ENCODE measurements around the gene SGTA.

The SGTA gene

GRCh38 chr19:2771786-2772674, 11.0 kb downstream of the SGTA start:
- in situ Hi-C loops (cut with HindIII; ENCODE audit: low pct_ligation_motif_present, low sequenced_read_pairs): no loop called here
- no peak for DNase-seq
- H3K4me3 ChIP-seq (ENCODE audit: low read depth, low read length): no peak overlapping the region
- peaks cover 4% of the 10 kb centered on the region for H3K36me3 ChIP-seq (replicated peaks)
- TF ChIP-seq CTCF (IDR thresholded peaks at IDR 0.05; ENCODE audit: low read depth, low read length, missing control alignments): no peak
- H3K27ac ChIP-seq: no peak overlapping the region
- no peaks in the 10 kb centered on the region for H3K27me3 ChIP-seq (replicated peaks)

DNA sequence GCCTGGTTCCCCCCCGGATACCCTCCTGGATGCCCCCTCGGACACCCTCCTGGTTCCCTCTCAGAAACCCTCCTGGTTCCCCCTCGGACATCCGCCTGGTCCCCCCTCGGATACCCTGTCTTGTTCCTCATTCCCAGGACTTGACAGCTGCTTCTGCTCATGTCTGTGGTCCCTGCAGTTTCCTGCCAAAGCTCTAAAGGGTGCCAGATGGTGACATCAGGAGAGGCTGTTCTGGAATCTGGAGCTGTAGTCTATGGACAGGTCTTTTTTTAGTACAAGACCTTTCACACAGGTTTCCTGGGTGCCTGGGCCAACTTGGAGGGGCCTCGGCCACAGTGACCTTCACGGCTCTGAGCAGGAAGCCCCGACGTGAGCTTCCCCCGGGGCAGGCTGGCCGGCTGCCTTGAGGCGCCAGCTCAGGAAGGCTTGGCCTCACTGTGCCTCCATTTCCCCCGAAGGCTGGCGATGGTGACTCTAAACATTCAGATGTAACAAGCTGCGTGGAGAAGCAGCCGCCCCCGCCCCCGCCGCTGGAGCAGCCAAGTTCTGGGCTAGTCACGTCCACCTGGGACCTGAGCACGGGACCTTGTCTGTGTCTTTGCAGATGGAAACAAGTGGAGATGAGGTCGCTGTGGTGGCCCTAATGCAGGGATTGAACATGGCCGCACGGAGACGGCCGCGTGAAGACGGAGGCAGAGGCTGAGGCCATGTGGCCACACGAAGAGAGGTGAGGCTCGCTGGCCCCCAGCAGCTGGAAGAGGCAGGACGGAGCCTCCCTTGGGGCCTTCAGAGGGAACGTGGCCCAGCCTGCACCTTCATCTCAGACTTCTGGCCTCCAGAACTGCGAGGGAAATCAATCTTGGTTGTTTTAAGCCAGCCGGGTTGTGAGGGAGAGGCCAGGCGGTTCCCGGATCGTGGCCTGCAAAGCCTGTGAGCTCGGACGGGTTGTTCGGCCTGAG, 12.7 kb downstream of the SGTA start:
- H3K27ac ChIP-seq: no peak overlapping the region
- H3K36me3 ChIP-seq (replicated peaks): peaks cover 16% of the 10 kb centered on the region
- DNase-seq: no peak
- no peak for TF ChIP-seq CTCF (IDR thresholded peaks at IDR 0.05; ENCODE audit: low read depth, low read length, missing control alignments)
- in situ Hi-C loops (cut with HindIII; ENCODE audit: low pct_ligation_motif_present, low sequenced_read_pairs): no loop called here
- no peaks in the 10 kb centered on the region for H3K27me3 ChIP-seq (replicated peaks)
- no peak overlapping the region for H3K4me3 ChIP-seq (ENCODE audit: low read depth, low read length)

GRCh38 chr19:2769218-2769617, 13.9 kb downstream of the SGTA start:
- no peak overlapping the region for H3K27ac ChIP-seq
- H3K4me3 ChIP-seq (ENCODE audit: low read depth, low read length): no peak overlapping the region
- TF ChIP-seq CTCF (IDR thresholded peaks at IDR 0.05; ENCODE audit: low read depth, low read length, missing control alignments): no peak
- in situ Hi-C loops (cut with HindIII; ENCODE audit: low pct_ligation_motif_present, low sequenced_read_pairs): no loop called here
- peaks cover 25% of the 10 kb centered on the region for H3K36me3 ChIP-seq (replicated peaks)
- DNase-seq: no peak
- no peaks in the 10 kb centered on the region for H3K27me3 ChIP-seq (replicated peaks)

DNA sequence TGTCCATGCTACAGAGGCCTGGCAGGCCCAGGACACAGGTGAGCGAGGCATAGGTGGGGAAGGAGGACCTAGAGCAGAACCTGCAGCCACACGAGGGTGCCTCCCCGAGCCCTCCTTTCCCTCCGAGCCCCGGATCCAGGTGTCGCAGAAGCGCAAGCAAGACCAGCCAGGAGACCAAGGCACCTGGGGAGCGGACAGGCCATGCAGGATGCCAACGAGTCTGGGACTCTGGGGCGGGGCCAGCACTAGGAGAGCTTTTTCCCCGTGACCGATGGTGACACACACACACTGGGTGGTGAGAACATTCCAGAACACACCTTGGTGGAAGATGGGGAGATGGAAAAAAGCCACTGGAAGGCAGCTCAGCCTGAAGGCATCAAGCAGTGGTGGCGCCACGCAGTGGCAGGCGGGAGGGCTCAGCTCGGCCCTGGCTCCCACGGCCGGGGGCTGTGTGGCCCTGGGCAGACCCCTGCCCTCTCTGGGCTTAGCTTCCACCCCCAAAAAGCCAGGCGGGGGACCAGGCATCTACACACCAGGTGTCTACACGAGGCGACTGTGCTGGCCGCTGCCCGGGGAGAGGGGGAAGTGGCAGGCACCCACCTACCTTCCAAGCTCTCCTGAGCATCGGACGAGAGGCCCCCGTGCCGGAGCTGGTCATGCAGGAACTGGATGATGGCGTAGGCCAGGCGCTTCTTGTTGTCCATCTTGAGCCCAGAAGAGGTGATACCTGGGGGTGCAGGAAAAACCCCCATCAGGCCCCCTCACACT, 14.5 kb downstream of the SGTA start:
- Histone ChIP-seq H3K27me3 (replicated peaks) (no peaks in the 10 kb centered on the region), H3K4me3 (ENCODE audit: low read depth, low read length) (no peak overlapping the region), H3K27ac (no peak overlapping the region), H3K36me3 (replicated peaks) (peaks cover 32% of the 10 kb centered on the region)
- DNase-seq: no peak
- in situ Hi-C loops (cut with HindIII; ENCODE audit: low pct_ligation_motif_present, low sequenced_read_pairs): no loop called here
- no peak for TF ChIP-seq CTCF (IDR thresholded peaks at IDR 0.05; ENCODE audit: low read depth, low read length, missing control alignments)

GRCh38 chr19:2767688-2768087, 15.4 kb downstream of the SGTA start:
- DNase-seq: no peak
- H3K36me3 ChIP-seq (replicated peaks): peaks cover 38% of the 10 kb centered on the region

More at GRCh38 chr19:2767688-2768087, 15.4 kb downstream of the SGTA start:
- in situ Hi-C loops (cut with HindIII; ENCODE audit: low pct_ligation_motif_present, low sequenced_read_pairs): no loop called here
- Histone ChIP-seq H3K4me3 (ENCODE audit: low read depth, low read length) (no peak overlapping the region), H3K27me3 (replicated peaks) (no peaks in the 10 kb centered on the region), H3K27ac (no peak overlapping the region)
- TF ChIP-seq CTCF (IDR thresholded peaks at IDR 0.05; ENCODE audit: low read depth, low read length, missing control alignments): no peak

Data from brain microvascular endothelial cell (primary cell).